Jurkat, Clone E6-1 (cell line): Measurements from ENCODE around the gene SH3RF3.
A peak's percentile ranks its signal among the peaks of the same experiment; 100 is the strongest.

ENCODE experiments used
- DNase-seq: peaks from one replicate; pipeline ENCODE4 v3.0.0-alpha.2; 2011; ENCODE audit warnings: low read depth, low spot score
- H3K4me3 ChIP-seq: 2 replicates; pipeline ENCODE4 v1.5.1; 2011; ENCODE audit warnings: mild to moderate bottlenecking, low read length, control low read depth, moderate library complexity

Gene SH3RF3

DNA sequence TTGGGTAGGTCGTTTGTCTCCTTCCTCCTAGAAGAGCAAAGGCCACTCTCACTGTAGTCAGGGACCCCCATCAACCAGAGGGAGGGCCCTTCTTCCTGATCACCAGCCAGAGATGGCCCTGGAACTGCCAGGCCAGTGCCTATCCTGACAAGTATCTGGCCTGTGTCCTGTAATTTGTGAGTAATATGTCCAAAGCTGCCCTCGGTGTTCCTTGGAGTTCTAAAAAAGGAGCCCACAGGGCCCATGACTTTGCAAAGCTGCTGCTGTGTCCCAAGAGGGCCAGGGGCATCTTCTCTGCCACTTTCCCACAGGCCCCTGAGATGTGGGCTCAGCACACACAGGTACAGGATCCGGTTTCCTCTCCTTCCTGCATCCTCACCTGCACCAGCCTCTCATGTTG lies 272.4 kb downstream of the SH3RF3 start:
- no peak for DNase-seq

DNA sequence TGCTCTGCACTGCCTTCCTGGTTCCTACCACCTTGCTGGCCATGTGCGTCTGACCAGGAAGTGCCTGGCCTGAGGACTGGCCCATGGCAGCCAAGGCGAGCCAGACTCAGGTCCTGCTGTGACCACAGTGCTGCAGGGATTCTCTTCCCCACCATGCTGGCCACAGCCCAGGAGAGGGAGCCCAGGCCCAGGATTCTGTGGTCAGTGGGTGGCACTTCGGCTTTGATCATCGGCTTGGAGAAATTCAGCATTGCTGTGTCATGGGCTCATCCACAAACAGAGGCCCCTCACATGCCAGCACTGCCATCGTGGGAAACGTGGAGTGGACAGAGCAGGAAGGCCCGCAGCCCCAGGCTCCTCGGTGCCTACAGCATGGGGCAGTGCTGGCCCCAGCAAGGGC lies 273.2 kb downstream of the SH3RF3 start:
- H3K4me3 ChIP-seq: no peak overlapping the region
- DNase-seq: no peak

More for the DNA sequence above, 272.4 kb downstream of the SH3RF3 start:
- H3K4me3 ChIP-seq: no peak overlapping the region

DNA sequence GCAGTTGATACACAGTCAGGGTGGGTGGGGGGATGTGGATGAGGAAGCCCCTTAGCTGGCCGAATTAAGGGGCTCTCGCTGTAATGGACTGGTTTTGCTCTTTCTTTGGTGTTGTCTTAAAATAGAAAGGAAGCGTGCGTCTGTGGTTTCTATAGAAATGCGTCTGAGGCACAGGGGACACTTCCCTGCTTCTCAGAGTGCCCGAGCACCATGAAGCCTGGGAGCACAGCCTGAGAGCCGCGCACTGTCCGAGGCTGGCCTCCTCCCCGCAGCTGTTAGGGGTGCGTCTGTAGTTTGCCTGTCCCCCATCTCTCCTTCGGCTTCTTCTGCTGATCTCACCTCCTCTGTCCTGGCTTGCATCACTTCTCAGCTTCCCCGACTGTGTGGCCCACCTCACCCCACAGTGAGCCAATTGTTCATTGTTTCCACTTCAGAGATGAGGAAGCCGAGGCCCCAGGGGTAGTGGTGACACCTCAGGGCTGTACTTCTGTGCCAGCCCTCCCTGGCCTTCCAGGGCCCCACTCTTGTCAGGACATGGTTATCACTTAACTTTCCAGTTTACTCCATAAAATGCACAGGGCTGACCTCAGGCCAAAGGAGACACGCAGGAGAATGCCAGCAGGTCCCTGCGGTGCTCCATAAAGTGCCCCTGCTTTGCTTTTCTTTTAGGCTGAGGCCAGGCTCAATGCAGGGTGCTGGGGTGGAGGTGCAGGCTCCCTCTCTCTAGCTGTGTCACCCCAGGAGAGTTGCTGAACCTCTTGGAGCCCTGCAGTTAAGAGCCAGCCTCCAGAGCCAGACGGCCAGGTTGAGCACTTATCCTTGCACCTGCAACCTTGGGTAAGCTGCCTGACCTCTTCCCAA lies 274.2 kb downstream of the SH3RF3 start:
- H3K4me3 ChIP-seq: no peak overlapping the region
- no peak for DNase-seq

DNA sequence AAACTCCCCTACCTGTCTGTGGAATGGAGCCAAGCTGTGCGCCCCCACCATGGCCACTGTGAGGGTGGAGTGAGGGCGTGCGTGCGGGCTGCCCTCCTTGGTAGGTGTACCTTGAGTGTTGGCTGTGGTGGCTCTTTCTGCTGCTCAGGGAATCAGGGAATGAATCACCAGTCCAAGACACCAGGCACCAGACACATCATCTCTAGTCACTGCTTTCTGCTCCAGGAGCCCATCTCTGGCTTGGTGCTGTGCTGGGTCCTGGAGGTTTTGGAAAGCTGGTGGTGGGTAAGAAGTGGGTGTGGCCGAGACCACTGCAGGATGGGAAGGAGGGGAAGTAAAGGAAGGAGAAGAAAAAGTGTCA lies 274.8 kb downstream of the SH3RF3 start:
- H3K4me3 ChIP-seq: no peak overlapping the region
- DNase-seq: no peak

DNA sequence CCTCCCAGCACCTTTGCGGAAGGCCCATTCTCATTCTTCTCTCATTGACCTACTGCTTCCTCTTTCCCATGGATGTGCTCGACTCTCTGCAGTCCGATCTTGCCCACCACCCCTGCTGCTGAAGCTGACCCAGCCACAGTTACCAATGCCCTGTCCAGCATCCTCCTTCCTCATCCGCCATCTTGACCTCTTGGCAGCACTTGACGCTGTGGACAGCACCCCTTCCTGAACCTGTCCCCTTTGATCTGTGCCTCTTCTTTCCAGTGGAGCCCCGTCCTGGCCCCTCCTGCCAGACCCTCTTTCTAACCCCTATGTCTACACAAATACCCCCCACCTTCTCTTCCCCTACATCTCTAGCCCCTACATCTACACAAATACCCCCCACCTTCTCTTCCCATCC lies 275.7 kb downstream of the SH3RF3 start:
- no peak overlapping the region for H3K4me3 ChIP-seq
- no peak for DNase-seq

DNA sequence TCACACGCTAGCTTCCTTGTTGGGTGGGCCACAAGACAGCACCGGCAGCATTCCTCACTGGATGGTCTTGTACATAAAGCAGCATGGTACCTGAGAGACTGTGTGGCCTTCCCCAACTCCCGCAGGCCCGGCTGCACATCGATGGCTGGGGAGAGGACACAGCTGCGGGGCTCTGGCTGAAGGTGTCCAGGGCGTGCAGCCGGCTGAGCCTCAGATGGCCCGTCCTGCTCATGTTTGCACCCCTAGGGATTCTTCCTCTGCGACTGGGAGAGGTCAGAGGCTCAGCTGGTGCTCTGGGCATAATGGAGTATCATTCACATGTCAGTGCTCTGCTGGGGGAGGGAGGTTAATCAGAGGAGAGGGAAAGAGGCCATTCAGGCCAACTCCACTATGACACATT lies 276.9 kb downstream of the SH3RF3 start:
- DNase-seq: no peak
- H3K4me3 ChIP-seq: no peak overlapping the region

DNA sequence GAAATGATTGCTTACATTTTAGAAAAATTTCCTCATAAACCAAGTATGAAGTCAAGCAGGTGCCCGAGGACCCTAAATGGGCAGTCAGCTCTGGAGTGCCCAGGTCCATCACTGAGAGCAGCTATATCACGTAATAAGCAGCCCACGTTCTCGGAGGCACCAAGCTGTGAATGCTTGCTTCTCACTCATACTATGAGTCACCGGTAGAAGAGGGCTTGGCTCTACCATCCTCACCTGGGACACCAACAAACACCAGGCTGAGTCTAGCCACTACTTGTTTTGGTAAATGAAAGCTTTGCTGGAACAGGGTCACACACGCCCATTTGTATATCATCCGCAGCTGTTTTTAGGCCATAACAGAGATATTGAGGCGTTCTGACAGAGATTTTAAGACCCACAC lies 277.3 kb downstream of the SH3RF3 start:
- H3K4me3 ChIP-seq: no peak overlapping the region
- no peak for DNase-seq

DNA sequence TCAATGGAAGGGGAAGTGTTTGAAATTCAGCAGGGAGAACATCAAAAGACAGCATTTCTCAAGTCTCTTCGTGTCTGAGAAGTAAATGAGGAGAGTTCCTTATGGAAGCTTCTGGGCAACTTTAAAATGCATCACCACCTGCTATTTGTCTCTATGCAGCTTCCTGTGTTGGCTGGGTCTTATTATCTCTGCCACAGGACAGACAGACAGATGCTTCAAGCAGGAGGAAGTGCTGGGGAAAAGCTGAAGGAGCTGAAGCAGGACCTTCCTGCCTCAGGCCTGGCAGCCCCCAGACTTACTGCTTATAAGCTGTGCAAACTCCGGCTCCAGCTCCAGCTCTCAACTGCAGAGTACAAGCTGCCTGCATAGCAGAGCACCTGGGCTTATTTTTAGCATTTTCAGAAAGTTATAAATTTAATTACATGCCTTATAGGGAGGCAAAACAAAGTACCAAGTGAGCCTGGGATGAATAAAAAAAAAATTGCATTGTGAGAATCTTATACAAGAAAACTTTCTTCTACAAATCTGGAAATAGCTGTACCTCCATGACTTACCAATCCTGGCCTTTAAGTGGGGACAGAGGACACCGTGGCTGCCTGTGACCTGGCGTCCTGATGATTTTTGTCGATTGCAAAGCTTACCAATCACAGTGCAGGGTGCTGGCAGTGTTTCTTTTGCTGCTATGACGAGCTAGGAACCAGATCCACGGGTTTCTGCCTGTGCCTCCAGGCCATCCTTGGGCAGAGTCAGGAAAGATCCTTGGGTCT lies 278.5 kb downstream of the SH3RF3 start:
- DNase-seq: peak; percentile 16
- H3K4me3 ChIP-seq: no peak overlapping the region

DNA sequence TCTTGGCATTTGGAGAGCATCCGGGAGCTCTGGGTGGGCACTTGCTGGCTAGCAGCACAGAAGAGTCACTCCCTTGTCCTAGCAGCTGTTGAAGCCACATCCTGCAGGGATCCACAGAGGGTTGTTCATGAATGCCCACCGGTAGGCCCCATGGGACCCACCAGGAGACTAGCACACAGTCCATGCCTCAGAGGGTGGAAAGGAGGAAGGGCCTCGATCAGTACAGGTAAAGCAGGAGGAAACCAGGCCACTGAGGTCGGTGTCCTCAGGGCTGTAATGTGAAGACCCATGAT lies 279.0 kb downstream of the SH3RF3 start:
- DNase-seq: no peak
- H3K4me3 ChIP-seq: no peak overlapping the region

DNA sequence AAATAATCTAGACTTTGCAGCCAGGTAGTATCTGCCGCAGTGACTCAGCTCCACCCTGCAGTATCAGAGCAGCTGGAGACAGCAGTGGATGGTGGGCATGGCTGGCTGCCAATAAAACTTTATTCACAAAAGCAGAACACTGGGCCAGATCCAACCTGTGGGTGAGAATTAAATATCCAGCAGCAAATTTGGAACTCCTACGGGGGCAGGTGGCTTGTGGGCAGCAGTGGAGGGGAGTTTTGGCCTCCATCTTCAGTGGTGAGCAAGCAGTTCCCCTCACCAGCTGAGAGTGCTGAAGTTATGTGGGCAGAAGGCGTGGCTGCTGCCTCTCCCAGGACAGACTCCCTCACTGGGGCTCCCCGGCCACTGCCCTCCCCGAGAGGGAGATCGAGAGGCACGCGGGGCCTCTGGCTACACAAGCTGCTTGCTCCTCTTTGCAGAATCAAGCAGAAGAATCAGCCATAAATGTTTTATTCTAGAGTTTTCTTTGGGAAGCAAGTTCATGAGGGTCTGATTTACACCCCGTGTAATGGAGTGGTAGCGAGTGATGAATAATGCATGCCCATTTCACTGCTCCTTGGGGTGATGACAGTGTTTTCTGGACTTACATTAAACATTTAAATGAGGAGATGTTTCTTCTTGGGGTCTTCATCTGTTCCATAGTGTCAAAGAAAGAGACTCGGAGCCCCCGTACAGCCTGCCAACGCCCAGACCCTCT lies 280.5 kb downstream of the SH3RF3 start:
- DNase-seq: no peak
- no peak overlapping the region for H3K4me3 ChIP-seq

DNA sequence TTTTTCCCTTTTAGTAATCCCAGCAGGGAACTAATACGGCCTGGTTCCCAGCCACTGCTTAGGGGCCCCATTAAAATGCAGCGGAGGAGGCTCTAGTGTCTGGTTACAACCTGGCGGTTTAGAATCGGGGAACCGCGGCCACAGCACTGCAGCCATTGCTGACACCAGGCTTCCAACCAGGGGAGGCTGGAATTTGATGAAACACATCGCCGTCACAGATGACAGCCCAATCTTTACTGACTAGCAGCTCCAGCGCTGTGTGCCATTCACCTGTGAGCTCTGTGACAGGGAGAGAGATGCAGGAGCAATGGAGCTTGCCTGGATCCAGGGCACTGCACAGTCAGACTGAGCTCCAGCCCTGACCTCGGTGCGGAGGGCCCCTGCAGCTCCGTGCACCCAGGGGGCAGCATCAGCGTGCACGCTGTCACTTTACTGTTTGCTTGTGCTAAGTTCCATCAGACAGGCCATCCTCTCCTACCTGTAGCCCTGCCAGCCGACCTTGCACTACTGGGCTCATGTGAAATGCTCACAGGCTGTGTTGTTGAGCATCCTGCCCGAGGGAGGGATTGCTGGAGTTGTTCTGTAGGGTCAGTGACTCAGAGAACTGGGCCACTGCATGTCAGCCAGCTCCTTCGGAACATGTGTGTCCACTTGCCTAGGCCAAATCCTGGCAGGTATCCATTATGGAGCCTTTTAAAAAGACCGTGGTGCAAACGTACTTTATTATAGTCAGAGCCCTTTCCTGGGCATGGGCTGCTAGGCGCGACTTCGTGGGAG lies 281.2 kb downstream of the SH3RF3 start:
- DNase-seq: no peak
- H3K4me3 ChIP-seq: no peak overlapping the region

DNA sequence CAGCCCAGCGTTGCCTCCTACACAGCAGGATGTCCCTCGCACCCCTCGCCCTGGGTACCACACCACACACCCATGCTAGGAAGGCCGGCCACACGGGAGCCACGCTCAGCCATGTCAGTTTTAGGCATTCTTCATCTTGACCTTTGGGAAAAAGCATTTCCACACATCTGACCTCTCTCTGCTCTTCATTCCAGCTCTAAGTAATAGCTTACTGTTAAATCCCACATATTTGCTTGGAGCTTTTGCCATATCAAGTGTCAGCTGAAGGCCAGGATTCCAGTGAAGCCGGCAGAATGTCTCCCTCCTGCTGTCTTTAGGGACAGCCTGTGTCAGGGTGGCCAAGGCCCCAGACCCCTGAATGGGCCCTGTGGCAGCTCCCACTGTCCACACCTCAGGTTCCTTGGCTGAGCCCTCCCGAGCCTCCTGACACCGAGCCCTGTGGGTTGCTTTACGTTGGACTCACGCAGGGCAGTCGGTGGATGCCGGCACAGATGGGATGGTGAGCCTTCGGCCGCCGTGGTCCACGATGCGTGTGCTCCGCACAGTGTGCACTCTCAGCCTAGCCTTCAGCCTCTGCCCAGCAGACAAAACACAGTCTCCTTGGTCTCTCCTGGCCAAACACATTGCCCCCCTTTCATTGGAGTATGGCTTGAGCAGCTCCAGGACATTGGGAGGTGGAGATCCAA lies 282.8 kb downstream of the SH3RF3 start:
- no peak for DNase-seq

DNA sequence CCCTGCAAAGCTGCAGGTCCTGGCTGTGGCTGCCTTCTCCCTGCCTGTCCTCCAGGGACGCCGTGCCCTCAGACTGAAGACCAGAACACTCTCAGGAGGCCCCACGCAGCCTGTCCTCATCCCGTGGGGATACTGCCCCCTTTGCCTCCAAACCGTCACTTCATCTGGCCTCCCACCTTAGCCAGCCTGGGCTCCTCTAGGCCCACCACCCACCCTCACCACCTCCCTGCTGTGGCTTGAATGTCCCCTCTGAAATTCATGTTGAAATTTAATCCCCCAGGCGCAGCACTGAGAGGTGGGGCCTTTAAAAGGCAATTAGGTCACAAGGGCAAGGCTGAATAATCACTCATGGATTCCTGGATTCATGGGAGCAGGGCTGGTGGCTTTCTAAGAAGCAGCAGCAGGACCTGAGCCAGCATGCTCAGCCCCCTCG lies 286.6 kb downstream of the SH3RF3 start:
- no peak overlapping the region for H3K4me3 ChIP-seq
- no peak for DNase-seq

More for the DNA sequence above, 282.8 kb downstream of the SH3RF3 start:
- H3K4me3 ChIP-seq: no peak overlapping the region

DNA sequence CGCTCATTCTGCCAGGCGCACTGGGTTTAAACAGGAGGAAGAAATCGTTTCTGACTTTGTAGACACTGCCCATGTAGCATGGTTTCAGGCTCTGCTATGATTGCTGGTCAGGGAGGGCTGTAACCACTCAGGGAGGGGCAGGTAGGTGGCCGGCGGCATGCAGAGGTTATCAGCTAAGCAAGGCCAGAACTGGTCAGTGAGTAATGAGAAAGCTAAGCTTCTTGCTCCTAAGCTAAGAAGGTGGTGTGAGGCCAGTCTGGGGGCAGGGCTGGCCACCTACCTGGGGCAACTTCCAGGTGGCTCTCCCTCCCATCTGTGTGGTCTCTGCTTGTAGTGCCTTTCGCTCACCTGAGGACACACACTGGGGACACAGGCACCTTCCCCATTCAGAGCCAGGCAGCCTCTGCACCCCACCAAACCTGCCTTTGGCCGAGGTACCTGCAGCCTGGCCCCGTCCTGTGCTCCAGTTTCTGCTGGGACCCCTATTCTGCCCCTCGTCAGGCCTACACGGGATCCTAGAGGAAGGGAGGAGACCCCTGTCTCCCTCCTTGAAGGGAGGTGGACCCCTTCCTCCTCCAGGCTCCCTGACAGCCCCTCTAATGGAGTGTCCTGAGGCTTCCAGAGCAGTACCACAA lies 288.8 kb downstream of the SH3RF3 start:
- no peak overlapping the region for H3K4me3 ChIP-seq
- DNase-seq: no peak

DNA sequence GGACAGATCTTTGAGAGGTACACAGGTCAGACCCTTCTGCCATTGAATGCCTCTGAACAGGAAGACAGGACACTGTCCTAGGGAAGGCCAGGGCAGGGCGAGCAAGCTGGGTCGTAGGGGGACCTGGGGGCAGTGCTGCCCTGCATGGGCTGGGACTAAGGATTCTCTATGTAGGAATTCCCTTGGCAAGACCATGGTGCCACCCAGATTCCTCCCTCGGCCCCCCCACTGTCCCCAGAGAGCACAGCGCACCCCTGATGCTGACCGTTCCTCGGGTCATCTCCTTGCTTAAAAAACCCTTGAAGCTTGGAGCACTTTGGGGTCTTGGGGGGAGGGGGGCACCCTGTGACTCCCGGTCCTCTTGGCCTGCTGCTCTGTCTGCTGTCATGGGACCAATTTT lies 289.7 kb downstream of the SH3RF3 start:
- H3K4me3 ChIP-seq: no peak overlapping the region
- no peak for DNase-seq

DNA sequence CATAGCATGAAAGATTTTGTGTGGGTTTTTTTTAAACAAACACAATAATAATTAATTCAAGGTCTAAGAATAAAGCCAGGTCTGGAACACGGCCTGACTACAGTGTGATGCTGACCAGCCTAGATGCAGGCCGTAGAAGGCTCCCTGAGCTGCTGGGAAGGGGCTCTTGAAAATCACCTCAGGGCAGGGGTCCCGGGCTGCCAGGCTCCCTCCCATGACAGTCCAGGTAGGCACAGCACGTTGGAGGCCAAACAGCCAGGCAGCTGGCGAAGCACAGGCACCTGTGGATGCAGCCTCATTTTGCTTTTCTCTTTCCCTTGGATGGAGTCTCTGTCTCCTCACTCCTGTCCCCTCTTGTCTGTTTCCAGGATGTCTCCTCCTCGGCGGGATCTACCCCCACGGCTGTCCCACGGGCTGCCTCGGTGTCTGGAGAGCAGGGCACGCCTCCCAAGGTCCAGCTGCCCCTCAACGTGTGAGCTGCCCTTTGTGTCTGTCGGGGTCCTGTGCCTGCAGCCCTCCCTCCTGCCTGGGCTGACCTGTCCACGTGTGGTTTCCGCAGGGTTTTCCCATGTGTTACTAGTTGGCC lies 290.3 kb downstream of the SH3RF3 start:
- DNase-seq: no peak
- no peak overlapping the region for H3K4me3 ChIP-seq

DNA sequence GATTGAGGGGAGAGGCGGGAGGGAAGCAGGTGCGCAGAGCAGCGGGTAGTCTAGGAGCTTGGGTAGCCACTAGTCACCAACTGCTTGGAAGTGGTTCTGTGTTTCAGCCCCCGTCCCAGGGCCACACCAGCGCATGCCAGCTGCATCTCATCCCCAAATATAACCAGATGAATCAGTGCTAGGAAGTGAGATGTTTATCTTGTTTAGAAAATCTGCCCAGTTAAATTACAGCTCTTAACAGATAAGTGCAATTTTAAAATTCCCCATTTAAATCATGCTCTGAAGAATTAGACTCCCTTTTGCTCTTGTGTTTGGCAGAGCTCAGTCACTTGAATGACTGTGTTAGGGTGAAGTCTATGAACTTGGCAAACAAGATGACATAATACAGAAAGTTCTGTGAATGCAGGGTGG lies 291.0 kb downstream of the SH3RF3 start:
- no peak for DNase-seq
- no peak overlapping the region for H3K4me3 ChIP-seq

DNA sequence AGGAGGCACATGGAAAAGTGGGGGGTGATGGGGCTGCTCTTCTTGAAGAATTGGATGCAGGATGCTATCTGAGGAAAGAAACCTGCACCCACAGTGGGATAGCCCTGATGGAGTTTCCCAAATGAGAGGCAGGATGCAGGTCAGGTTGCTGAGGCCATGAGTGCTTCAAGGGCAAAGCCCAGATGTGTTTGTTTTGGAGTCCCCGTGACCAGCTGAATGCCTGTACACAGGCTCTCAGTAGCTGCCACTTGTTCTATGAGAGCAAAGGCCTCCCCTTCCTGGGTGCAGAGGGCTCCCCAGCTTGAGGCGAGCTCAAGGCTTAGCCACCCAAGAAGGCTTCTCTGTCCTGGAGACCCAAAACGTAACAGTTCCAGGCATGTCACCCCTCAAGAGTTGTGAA lies 292.1 kb downstream of the SH3RF3 start:
- no peak for DNase-seq

More for the DNA sequence above, 292.1 kb downstream of the SH3RF3 start:
- H3K4me3 ChIP-seq: no peak overlapping the region
